Lower lobe of right lung (tissue), 2 donors: ENCODE results near the gene ASIC4. TPM values are rescaled to one million over a fixed set of nuclear protein-coding genes. Genes with fewer than 3 reads are reported as not detected.

Experiments used
- ATAC-seq, 2 donors: fragments of 200-7000 bp; cut with Tn5 transposase; one replicate each; pipeline ENCODE4 v1.9.1; 2020 to 2022; ENCODE audit warnings: mild to moderate bottlenecking in 2 of 2, moderate library complexity in 2 of 2
- DNase-seq: peaks from one replicate; pipeline ENCODE4 v3.0.0-alpha.2; 2020
- H3K27ac ChIP-seq: fragments of 200-600 bp; one replicate; pipeline ENCODE4 v1.8.0; 2022
- H3K27me3 ChIP-seq: fragments of 200-600 bp; one replicate; pipeline ENCODE4 v1.8.0; 2022; ENCODE audit warnings: low read depth
- H3K36me3 ChIP-seq: fragments of 200-600 bp; one replicate; pipeline ENCODE4 v1.8.0; 2022; ENCODE audit warnings: mild to moderate bottlenecking
- H3K4me1 ChIP-seq: fragments of 200-600 bp; one replicate; pipeline ENCODE4 v1.8.0; 2022
- H3K4me3 ChIP-seq: fragments of 200-600 bp; one replicate; pipeline ENCODE4 v1.8.0; 2022; ENCODE audit warnings: mild to moderate bottlenecking
- H3K9me3 ChIP-seq: fragments of 200-600 bp; one replicate; pipeline ENCODE4 v1.8.0; 2022
- intact Hi-C: fragments of 100-400 bp; cut with DNase I; formaldehyde crosslinking; loops from one replicate; pipeline ENCODE4 v1.11.0; 2022
- total RNA-seq: library from RNA; stranded (reverse); fragmentation: NEBNext Ultra II Directional; extraction: Animal tissue kit (Norgen Biotek cat#: 25700); gene quantifications from one replicate; pipeline ENCODE4 v1.2.1, GENCODE V29; 2021
- TF ChIP-seq, protein P1 (sequence below): fragments of 200-600 bp; IDR thresholded peaks from one replicate; pipeline ENCODE4 v1.8.0; 2022; ENCODE audit warnings: antibody characterized with exemption, mild to moderate bottlenecking
- donor health status: DM: no; HTN: yes; CAD: no; lungs with severe emphysema.

The ASIC4 gene
- total RNA-seq, 1 donor from 2014 or later, result 0.53 TPM

DNA sequence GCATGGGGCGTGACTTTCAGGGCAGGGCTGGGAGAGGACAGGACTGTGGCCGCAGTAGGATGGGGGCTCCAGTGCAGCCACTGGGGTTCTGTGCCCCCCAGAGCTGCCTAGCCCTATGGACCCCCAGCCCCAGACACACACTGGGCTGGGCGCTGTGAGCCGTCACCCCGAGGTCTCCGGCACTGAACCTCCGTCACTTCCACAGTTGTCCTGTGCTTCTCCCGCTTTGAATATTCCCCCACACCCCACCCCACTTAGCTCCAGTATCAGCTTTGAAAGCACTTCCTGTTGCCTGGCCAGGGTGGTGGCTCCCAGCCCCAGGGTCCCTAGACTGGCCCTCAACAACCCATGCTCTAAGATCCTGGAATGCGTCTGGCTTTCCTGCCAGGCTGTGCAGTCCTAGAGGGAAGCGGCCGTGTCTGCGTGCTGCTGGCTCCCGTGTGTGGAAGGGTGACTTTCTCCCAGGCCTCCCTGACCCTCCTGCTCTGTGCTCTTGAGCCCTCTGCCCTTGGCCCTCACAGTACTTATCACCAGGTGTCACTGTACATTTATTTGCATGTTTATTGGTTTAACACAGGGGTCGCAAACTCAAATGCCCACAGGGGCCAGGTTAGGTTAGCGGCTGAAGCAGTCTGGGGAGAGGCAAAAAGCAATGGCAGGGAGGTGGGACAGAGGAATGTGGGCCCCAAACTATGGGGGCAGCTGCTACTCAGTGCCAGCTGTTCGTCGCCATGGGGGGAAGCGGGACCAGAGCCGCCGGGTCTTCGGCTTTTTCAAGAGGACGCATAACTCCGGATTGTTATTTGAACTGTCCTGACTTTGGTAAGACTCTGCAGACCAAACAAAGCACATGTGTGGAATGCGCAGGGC is 47.1 kb downstream of the ASIC4 start:
- H3K36me3 ChIP-seq, result peaks cover 18% of the 10 kb centered on the region
- ATAC-seq (peak; percentile 25 to 58), DNase-seq (no peak)
- TF ChIP-seq, protein P1, sequence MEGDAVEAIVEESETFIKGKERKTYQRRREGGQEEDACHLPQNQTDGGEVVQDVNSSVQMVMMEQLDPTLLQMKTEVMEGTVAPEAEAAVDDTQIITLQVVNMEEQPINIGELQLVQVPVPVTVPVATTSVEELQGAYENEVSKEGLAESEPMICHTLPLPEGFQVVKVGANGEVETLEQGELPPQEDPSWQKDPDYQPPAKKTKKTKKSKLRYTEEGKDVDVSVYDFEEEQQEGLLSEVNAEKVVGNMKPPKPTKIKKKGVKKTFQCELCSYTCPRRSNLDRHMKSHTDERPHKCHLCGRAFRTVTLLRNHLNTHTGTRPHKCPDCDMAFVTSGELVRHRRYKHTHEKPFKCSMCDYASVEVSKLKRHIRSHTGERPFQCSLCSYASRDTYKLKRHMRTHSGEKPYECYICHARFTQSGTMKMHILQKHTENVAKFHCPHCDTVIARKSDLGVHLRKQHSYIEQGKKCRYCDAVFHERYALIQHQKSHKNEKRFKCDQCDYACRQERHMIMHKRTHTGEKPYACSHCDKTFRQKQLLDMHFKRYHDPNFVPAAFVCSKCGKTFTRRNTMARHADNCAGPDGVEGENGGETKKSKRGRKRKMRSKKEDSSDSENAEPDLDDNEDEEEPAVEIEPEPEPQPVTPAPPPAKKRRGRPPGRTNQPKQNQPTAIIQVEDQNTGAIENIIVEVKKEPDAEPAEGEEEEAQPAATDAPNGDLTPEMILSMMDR, result no peak
- H3K27ac ChIP-seq, result no peak overlapping the region
- H3K9me3 ChIP-seq, result no peaks in the 10 kb centered on the region
- H3K4me1 ChIP-seq, result no peaks in the 10 kb centered on the region
- intact Hi-C loops, result no loop called here
- no peak overlapping the region for H3K4me3 ChIP-seq
- no peaks in the 10 kb centered on the region for H3K27me3 ChIP-seq

- intact Hi-C loops, result no loop called here
- TF ChIP-seq, protein P1, result no peak
- Histone ChIP-seq H3K4me3 (no peak overlapping the region), H3K27me3 (no peaks in the 10 kb centered on the region), H3K4me1 (no peaks in the 10 kb centered on the region), H3K9me3 (no peaks in the 10 kb centered on the region), H3K27ac (no peak overlapping the region), H3K36me3 (peaks cover 26% of the 10 kb centered on the region)
- no peak for ATAC-seq
- no peak for DNase-seq
Observed at GRCh38 chr2:219562049-219563020, 48.1 kb downstream of the ASIC4 start.

DNA sequence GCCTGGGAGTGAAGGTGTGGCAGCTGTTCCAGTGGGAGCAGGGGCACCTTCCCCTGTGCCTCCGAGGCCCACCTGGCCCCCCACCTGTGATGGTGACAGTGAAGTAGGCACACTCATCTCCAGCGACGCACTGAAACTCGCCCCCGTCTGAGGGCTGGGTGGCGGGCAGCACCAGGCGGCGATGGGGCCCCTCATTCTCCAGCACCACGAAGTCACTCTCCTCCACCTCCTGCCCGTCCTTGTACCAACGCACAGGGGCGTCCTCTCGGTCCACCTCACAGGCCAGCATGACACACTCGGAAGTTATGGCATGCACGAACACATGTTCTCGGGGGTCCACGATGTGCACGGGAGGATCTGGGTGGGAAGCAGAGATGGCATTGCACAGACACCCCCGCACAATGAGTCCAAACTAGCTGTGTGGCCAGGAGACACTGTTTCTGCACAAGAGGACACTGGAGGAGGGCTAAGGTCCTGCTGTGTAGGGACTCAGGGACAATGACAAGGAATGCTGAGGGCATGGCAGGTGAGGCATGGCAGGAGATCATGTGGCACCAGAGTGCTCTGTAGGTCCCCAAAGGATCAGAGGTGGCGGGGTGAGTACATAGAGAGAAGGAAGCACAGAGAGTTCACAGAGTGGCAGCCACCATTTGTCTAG is 49.1 kb downstream of the ASIC4 start:
- no peak for ATAC-seq
- intact Hi-C loops, result no loop called here
- H3K27me3 ChIP-seq, result no peaks in the 10 kb centered on the region
- TF ChIP-seq, protein P1, result no peak
- no peaks in the 10 kb centered on the region for H3K4me1 ChIP-seq
- no peaks in the 10 kb centered on the region for H3K9me3 ChIP-seq
- no peak for DNase-seq
- peaks cover 26% of the 10 kb centered on the region for H3K36me3 ChIP-seq
- H3K4me3 ChIP-seq, result no peak overlapping the region
- no peak overlapping the region for H3K27ac ChIP-seq

GRCh38 chr2:219565130-219566080 is 51.1 kb downstream of the ASIC4 start:
- DNase-seq, result no peak
- ATAC-seq, result no peak
- H3K27me3 ChIP-seq, result peaks cover 6% of the 10 kb centered on the region
- TF ChIP-seq, protein P1, result no peak
- H3K36me3 ChIP-seq, result peaks cover 28% of the 10 kb centered on the region
- intact Hi-C loops, result no loop called here
- H3K4me1 ChIP-seq, result peaks cover 11% of the 10 kb centered on the region
- H3K27ac ChIP-seq, result no peak overlapping the region
- H3K9me3 ChIP-seq, result no peaks in the 10 kb centered on the region
- H3K4me3 ChIP-seq, result no peak overlapping the region
